Measurements from ENCODE around the gene PCBP3. TPM values are rescaled to one million over a fixed set of nuclear protein-coding genes. Genes with fewer than 3 reads are reported as not detected.
"Not testable (repeated sequence)": the region's sequence is repeated elsewhere in the genome, so short reads cannot be mapped to it uniquely, and the experiment has no call there.

Gene PCBP3
- total RNA-seq, 4 donors from 2014 or later, result 0.47 to 5.3 (median 1.0) TPM; not detected in 1

DNA sequence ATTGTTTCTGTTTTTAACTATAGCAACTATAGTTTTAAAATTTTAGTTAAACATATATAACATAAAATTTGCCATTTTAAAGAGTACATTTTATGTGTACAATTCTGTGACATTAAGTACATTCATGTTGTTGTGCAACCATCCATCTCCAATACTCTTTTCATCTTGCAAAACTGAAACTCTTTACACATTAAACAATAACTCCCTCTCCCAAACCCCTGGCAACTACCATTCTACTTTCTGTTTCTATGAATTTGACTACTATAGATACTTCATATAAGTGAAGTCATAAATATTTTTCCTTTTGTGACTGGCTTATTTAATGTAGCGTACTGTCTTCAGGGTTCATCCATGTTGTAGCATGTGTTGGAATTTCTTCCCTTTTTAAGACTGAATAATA lies 25.9 kb downstream of the PCBP3 start:
- intact Hi-C loops (cut with DNase I), result no loop called here
- no peak for TF ChIP-seq POLR2A (IDR thresholded peaks at IDR 0.05)
- TF ChIP-seq, protein P1, sequence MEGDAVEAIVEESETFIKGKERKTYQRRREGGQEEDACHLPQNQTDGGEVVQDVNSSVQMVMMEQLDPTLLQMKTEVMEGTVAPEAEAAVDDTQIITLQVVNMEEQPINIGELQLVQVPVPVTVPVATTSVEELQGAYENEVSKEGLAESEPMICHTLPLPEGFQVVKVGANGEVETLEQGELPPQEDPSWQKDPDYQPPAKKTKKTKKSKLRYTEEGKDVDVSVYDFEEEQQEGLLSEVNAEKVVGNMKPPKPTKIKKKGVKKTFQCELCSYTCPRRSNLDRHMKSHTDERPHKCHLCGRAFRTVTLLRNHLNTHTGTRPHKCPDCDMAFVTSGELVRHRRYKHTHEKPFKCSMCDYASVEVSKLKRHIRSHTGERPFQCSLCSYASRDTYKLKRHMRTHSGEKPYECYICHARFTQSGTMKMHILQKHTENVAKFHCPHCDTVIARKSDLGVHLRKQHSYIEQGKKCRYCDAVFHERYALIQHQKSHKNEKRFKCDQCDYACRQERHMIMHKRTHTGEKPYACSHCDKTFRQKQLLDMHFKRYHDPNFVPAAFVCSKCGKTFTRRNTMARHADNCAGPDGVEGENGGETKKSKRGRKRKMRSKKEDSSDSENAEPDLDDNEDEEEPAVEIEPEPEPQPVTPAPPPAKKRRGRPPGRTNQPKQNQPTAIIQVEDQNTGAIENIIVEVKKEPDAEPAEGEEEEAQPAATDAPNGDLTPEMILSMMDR (IDR thresholded peaks at IDR 0.05), result no peak
- H3K27me3 ChIP-seq, result peaks cover 0 to 7% (median 0%) of the 10 kb centered on the region in 4 donors
- 81 to 89% methylated on average over 1 of the region's 1 CpG for WGBS, 2 donors
- no peak overlapping the region for H3K4me3 ChIP-seq
- no peak for DNase-seq
- H3K4me1 ChIP-seq, result peaks cover 0 to 5% (median 0%) of the 10 kb centered on the region in 3 donors
- peaks cover 0 to 12% (median 0%) of the 10 kb centered on the region in 3 donors for H3K9me3 ChIP-seq
- no peak overlapping the region for H3K27ac ChIP-seq
- H3K36me3 ChIP-seq, result no peaks in the 10 kb centered on the region

GRCh38 chr21:45670731-45671130 lies 27.2 kb downstream of the PCBP3 start:
- WGBS, 2 donors, result 55 to 100% methylated on average over 1 to 3 of the region's 3 CpGs
- Histone ChIP-seq H3K9me3 (peaks cover 0 to 12% (median 0%) of the 10 kb centered on the region in 3 donors), H3K4me3 (no peak overlapping the region), H3K4me1 (peaks cover 0 to 5% (median 0%) of the 10 kb centered on the region in 3 donors), H3K36me3 (no peaks in the 10 kb centered on the region), H3K27me3 (peaks cover 0 to 14% (median 0%) of the 10 kb centered on the region in 4 donors), H3K27ac (no peak overlapping the region)
- TF ChIP-seq, protein P1 (IDR thresholded peaks at IDR 0.05), result no peak
- no peak for TF ChIP-seq POLR2A (IDR thresholded peaks at IDR 0.05)
- intact Hi-C loops (cut with DNase I), result no loop called here
- DNase-seq, result no peak

DNA sequence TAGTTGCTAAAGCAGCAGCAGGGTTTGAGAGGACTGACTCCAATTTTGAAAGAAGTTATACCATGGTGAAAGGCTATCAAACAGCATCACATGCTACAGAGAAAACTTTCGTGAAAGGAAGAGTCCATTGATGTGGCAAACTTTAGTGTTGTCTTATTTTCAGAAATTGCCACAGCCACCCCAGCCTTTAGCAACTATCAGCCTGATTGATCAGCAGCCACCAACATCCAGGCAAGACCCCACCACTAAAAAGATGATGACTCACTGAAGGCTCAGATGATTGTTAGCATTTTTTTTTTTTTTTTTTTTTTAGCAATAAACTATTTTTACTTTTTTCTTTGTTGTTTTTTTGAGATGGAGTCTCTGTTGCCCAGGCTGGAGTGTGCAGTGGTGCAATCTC lies 35.3 kb downstream of the PCBP3 start:
- H3K27ac ChIP-seq; intact Hi-C loops (cut with DNase I); H3K4me3 ChIP-seq; H3K36me3 ChIP-seq; H3K4me1 ChIP-seq; DNase-seq; H3K9me3 ChIP-seq: not testable (repeated sequence)
- WGBS, 2 donors, result 74 to 79% methylated on average over 1 of the region's 1 CpG
- peaks cover 0 to 23% (median 0%) of the 10 kb centered on the region in 4 donors for H3K27me3 ChIP-seq

DNA sequence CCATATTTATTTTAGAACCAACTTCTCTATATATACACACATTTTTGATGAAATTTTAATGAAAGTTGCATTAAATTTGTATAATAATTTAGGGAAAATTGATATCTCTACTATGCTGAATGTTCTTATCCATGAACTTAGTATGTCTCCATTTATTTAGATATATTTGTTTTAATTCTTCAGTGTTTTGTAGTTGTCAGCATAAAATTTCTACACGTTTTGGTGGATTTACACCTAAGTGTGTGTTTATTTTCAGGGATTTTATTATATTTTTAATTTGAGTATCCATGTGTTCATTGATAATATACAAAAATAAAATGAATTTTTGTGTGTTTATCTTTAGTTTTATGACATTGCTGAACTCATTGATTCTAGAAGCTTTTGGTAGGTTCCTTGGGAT lies 36.7 kb downstream of the PCBP3 start:
- TF ChIP-seq POLR2A (IDR thresholded peaks at IDR 0.05), result no peak
- TF ChIP-seq, protein P1 (IDR thresholded peaks at IDR 0.05), result no peak
- intact Hi-C loops (cut with DNase I), result no loop called here
- H3K4me3 ChIP-seq, result no peak overlapping the region
- H3K27me3 ChIP-seq, result peaks cover 0 to 28% (median 0%) of the 10 kb centered on the region in 4 donors
- no peaks in the 10 kb centered on the region for H3K36me3 ChIP-seq
- H3K27ac ChIP-seq, result no peak overlapping the region
- H3K9me3 ChIP-seq, result no peaks in the 10 kb centered on the region
- H3K4me1 ChIP-seq, result no peaks in the 10 kb centered on the region
- DNase-seq, result no peak
- WGBS, 2 donors, result 63 to 65% methylated on average over 1 of the region's 1 CpG

GRCh38 chr21:45695086-45695485 lies 51.6 kb downstream of the PCBP3 start:
- Histone ChIP-seq H3K36me3 (no peaks in the 10 kb centered on the region), H3K27me3 (peaks cover 0 to 14% (median 0%) of the 10 kb centered on the region in 4 donors), H3K4me3 (no peak overlapping the region), H3K27ac (no peak overlapping the region), H3K9me3 (no peaks in the 10 kb centered on the region), H3K4me1 (peaks cover 0 to 12% (median 0%) of the 10 kb centered on the region in 3 donors)
- no peak for DNase-seq
- TF ChIP-seq POLR2A (IDR thresholded peaks at IDR 0.05), result no peak
- TF ChIP-seq, protein P1 (IDR thresholded peaks at IDR 0.05), result no peak
- intact Hi-C loops (cut with DNase I), result no loop called here
- WGBS, 2 donors, result 32% methylated on average over 2 of the region's 2 CpGs
